ENCODE data around the gene RAP1GAP2.

DNA sequence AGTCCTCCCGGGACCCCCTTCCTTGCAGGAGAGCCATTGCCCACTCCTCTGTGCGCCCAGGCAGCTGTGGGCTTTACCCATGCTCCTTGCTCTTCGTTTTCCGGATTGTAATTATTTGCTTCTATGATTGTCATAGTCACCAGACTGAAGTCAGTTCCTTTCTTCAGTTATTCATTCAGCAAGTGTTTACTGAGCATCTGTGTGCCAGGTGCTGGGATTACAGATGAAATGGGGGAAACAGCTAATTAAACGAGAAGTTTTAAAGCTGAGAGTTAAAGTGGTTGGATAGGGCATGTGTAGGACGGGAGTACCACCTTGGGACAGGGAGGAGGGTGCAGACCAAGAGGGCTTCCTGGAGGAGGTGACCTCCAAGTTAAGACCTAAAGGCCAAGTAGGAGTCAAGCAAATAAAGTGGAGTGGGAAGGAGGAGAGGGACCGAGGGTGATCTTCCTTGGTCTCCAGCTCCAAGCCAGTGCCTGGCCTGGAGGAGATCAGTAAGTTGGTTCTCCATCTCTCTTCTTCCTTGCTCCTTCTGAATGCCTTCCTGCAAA, 140.6 kb downstream of the RAP1GAP2 start:
- TF ChIP-seq ESRRG (CRISPR knock-in tag; IDR thresholded peaks at IDR 0.05) (no peak), ZNF70 (CRISPR knock-in tag; IDR thresholded peaks at IDR 0.05) (no peak), SNAI2 (CRISPR knock-in tag; IDR thresholded peaks at IDR 0.05) (no peak), ZNF565 (CRISPR knock-in tag; conservative IDR thresholded peaks at IDR 0.05; ENCODE audit: low read depth) (no peak)
